H9 (cell line): ENCODE results near the gene FDX2. TPM values are rescaled to one million over a fixed set of nuclear protein-coding genes. Genes with fewer than 3 reads are reported as not detected.

Experiments
- DNase-seq: peaks from one replicate; pipeline ENCODE4 v3.0.0-alpha.2; 2017
- H2AFZ ChIP-seq: one replicate; pipeline ENCODE4 v1.6.1; 2013; ENCODE audit warnings: mild to moderate bottlenecking, low read length, control low read depth, moderate library complexity
- H2AK5ac ChIP-seq: 2 replicates; pipeline ENCODE4 v1.6.1; 2013; ENCODE audit warnings: low read length, control low read depth, mixed read lengths; ENCODE audit not compliant: insufficient read length
- H2BK120ac ChIP-seq: one replicate; pipeline ENCODE4 v1.6.1; 2013; ENCODE audit warnings: low read depth, mild to moderate bottlenecking, low read length, control low read depth, inconsistent platforms; ENCODE audit not compliant: poor library complexity, severe bottlenecking
- H2BK12ac ChIP-seq: 2 replicates; pipeline ENCODE4 v1.6.1; 2013; ENCODE audit warnings: low read length, control low read depth, mixed read lengths, low read depth; ENCODE audit not compliant: insufficient read length
- H2BK15ac ChIP-seq: 2 replicates; pipeline ENCODE4 v1.6.1; 2013; ENCODE audit warnings: low read depth, low read length, control low read depth
- H2BK20ac ChIP-seq: one replicate; pipeline ENCODE4 v1.6.1; 2013; ENCODE audit warnings: low read depth, mild to moderate bottlenecking, low read length, control low read depth, inconsistent platforms; ENCODE audit not compliant: poor library complexity, severe bottlenecking
- H2BK5ac ChIP-seq: 2 replicates; pipeline ENCODE4 v1.6.1; 2013; ENCODE audit warnings: low read length, control low read depth, mixed read lengths; ENCODE audit not compliant: insufficient read length
- H3K14ac ChIP-seq: 2 replicates; pipeline ENCODE4 v1.6.1; 2013; ENCODE audit warnings: low read length, control low read depth; ENCODE audit not compliant: insufficient read depth
- H3K18ac ChIP-seq: 2 replicates; pipeline ENCODE4 v1.6.1; 2013; ENCODE audit warnings: low read depth, mild to moderate bottlenecking, mixed read lengths, low read length, control low read depth; ENCODE audit not compliant: insufficient read length
- H3K23ac ChIP-seq: 2 replicates; pipeline ENCODE4 v1.6.1; 2013; ENCODE audit warnings: low read length, control low read depth, mixed read lengths, low read depth; ENCODE audit not compliant: insufficient read length
- H3K23me2 ChIP-seq: 2 replicates; pipeline ENCODE4 v1.6.1; 2013; ENCODE audit warnings: low read depth, mild to moderate bottlenecking, mixed read lengths, low read length, control low read depth; ENCODE audit not compliant: insufficient read length, poor library complexity, severe bottlenecking
- H3K27ac ChIP-seq: 2 replicates; pipeline ENCODE4 v1.5.1; 2013; ENCODE audit warnings: low read length, control low read depth, mixed read lengths, low read depth; ENCODE audit not compliant: insufficient read length
- H3K27me3 ChIP-seq: 2 replicates; pipeline ENCODE4 v1.6.1; 2013; ENCODE audit warnings: low read length, control low read depth, inconsistent platforms; ENCODE audit not compliant: insufficient read depth
- H3K4ac ChIP-seq: 2 replicates; pipeline ENCODE4 v1.6.1; 2013; ENCODE audit warnings: low read depth, mild to moderate bottlenecking, control low read depth, inconsistent platforms, low read length, moderate library complexity
- H3K4me1 ChIP-seq: 2 replicates; pipeline ENCODE4 v1.6.1; 2013; ENCODE audit warnings: low read length, control low read depth, inconsistent platforms; ENCODE audit not compliant: insufficient read depth
- H3K4me2 ChIP-seq: 2 replicates; pipeline ENCODE4 v1.6.1; 2013; ENCODE audit warnings: low read length, control low read depth, mixed read lengths; ENCODE audit not compliant: insufficient read length, insufficient read depth
- H3K56ac ChIP-seq: 2 replicates; pipeline ENCODE4 v1.6.1; 2013; ENCODE audit warnings: low read depth, mild to moderate bottlenecking, mixed read lengths, low read length, control low read depth; ENCODE audit not compliant: insufficient read length
- H3K79me1 ChIP-seq: 2 replicates; pipeline ENCODE4 v1.6.1; 2013; ENCODE audit warnings: low read depth, mild to moderate bottlenecking, moderate library complexity, low read length, control low read depth, inconsistent platforms; ENCODE audit not compliant: insufficient read depth, poor library complexity, severe bottlenecking
- H3K79me2 ChIP-seq: 2 replicates; pipeline ENCODE4 v1.6.1; 2013; ENCODE audit warnings: low read length, control low read depth, inconsistent platforms; ENCODE audit not compliant: insufficient read depth
- H3K9ac ChIP-seq: 2 replicates; pipeline ENCODE4 v1.6.1; 2013; ENCODE audit warnings: low read length, control low read depth, mixed read lengths; ENCODE audit not compliant: insufficient read length; ENCODE audit errors: extremely low read depth
- H3K9me3 ChIP-seq: one replicate; pipeline ENCODE4 v1.6.1; 2013; ENCODE audit warnings: low read depth, low read length, inconsistent platforms; ENCODE audit not compliant: control insufficient read depth
- H3T11ph ChIP-seq: one replicate; pipeline ENCODE4 v1.6.1; 2013; ENCODE audit warnings: mild to moderate bottlenecking, low read length, control low read depth, inconsistent platforms
- H4K20me1 ChIP-seq: one replicate; pipeline ENCODE4 v1.6.1; 2013; ENCODE audit not compliant: control insufficient read depth, insufficient read length, insufficient read depth
- H4K5ac ChIP-seq: 2 replicates; pipeline ENCODE4 v1.6.1; 2013; ENCODE audit warnings: low read depth, mild to moderate bottlenecking, mixed read lengths, low read length, control low read depth; ENCODE audit not compliant: insufficient read length
- H4K8ac ChIP-seq: replicated peaks from 2 replicates; pipeline ENCODE4 v1.6.1; 2013; ENCODE audit warnings: low read length, control low read depth, mixed read lengths, low read depth; ENCODE audit not compliant: insufficient read length
- H4K91ac ChIP-seq: 2 replicates; pipeline ENCODE4 v1.6.1; 2013; ENCODE audit warnings: low read depth, mild to moderate bottlenecking, moderate library complexity, mixed read lengths, low read length, control low read depth; ENCODE audit not compliant: insufficient read length
- H3K27ac Mint-ChIP-seq, 3 experiments: 2 replicates in 2 of 3; 3 replicates in 1 of 3; pipeline ENCODE4 v1.8.0; 2020 to 2021; ENCODE audit warnings: mixed read lengths in 3 of 3, mild to moderate bottlenecking in 1 of 3, moderate library complexity in 1 of 3
- H3K27me3 Mint-ChIP-seq: 2 replicates; pipeline ENCODE4 v1.8.0; 2021; ENCODE audit warnings: low read depth, mild to moderate bottlenecking, moderate library complexity, mixed read lengths
- H3K36me3 Mint-ChIP-seq, 3 experiments: 2 replicates in 2 of 3; 3 replicates in 1 of 3; pipeline ENCODE4 v1.8.0; 2020 to 2021; ENCODE audit warnings: low read depth in 3 of 3, mixed read lengths in 3 of 3; ENCODE audit not compliant: insufficient read depth in 1 of 3
- H3K4me1 Mint-ChIP-seq, 2 experiments: 2 replicates each; pipeline ENCODE4 v1.8.0; 2020; ENCODE audit warnings: mixed read lengths in 2 of 2
- H3K4me3 Mint-ChIP-seq, 2 experiments: 2 replicates in 1 of 2; 3 replicates in 1 of 2; pipeline ENCODE4 v1.8.0; 2020 to 2021; ENCODE audit warnings: mild to moderate bottlenecking in 2 of 2, mixed read lengths in 2 of 2, moderate library complexity in 1 of 2
- H3K9me3 Mint-ChIP-seq, 2 experiments: 2 replicates in 1 of 2; 3 replicates in 1 of 2; pipeline ENCODE4 v1.8.0; 2020; ENCODE audit warnings: mild to moderate bottlenecking in 2 of 2, mixed read lengths in 2 of 2, moderate library complexity in 1 of 2
- CTCF ChIP-seq: fragments of 200-600 bp; sonication (generic); conservative IDR thresholded peaks from 3 replicates; pipeline ENCODE4 v1.8.0; 2021; ENCODE audit warnings: antibody characterized with exemption, mild to moderate bottlenecking
- WGBS: extraction: QIAGEN DNeasy Blood & Tissue Kit; methylation state at CpG from one replicate; pipeline ENCODE4 v1.1.7; 2013; ENCODE audit warnings: missing lambda C conversion rate, low lambda C conversion rate, mixed read lengths; ENCODE audit not compliant: insufficient read length; ENCODE audit errors: extremely low coverage; 5-methylcytosine and 5-hydroxymethylcytosine counted together
- total RNA-seq: library from RNA; stranded (reverse); gene quantifications from 2 replicates; pipeline ENCODE4 v1.2.1, GENCODE V29; 2021

FDX2 gene
- total RNA-seq, 1 experiment from 2014 or later = 27.7 TPM

- no peak for TF ChIP-seq CTCF
- H2BK12ac ChIP-seq = no peak overlapping the region
- peaks cover 22 to 63% (median 52%) of the 10 kb centered on the region in 3 experiments for H3K36me3 Mint-ChIP-seq
- no peak overlapping the region for H3K27ac ChIP-seq
- no peak overlapping the region for H4K91ac ChIP-seq
- H3K79me2 ChIP-seq = no peaks in the 10 kb centered on the region
- no peaks in the 10 kb centered on the region for H3K4me1 ChIP-seq
- no peaks in the 10 kb centered on the region for H3K9me3 Mint-ChIP-seq
- no peak overlapping the region for H3K18ac ChIP-seq
- H3K9ac ChIP-seq = no peak overlapping the region
- H3K56ac ChIP-seq = no peak overlapping the region
- no peaks in the 10 kb centered on the region for H3K4me1 Mint-ChIP-seq
- H3K4me3 Mint-ChIP-seq = no peak overlapping the region
- H2BK5ac ChIP-seq = no peak overlapping the region
- no peaks in the 10 kb centered on the region for H3K27me3 ChIP-seq
- H3T11ph ChIP-seq = no peak overlapping the region
- no peak overlapping the region for H3K14ac ChIP-seq
- H2BK20ac ChIP-seq = no peak overlapping the region
- H2AK5ac ChIP-seq = no peak overlapping the region
- no peak overlapping the region for H3K4me2 ChIP-seq
- no peak overlapping the region for H3K23ac ChIP-seq
- DNase-seq = no peak
- no peaks in the 10 kb centered on the region for H3K23me2 ChIP-seq
- H3K79me1 ChIP-seq = no peaks in the 10 kb centered on the region
- H2AFZ ChIP-seq = no peak overlapping the region
- no peak overlapping the region for H3K4ac ChIP-seq
- WGBS = no CpG with 5 or more reads among the region's 19 CpGs
- no peaks in the 10 kb centered on the region for H3K9me3 ChIP-seq
- no peak overlapping the region for H2BK120ac ChIP-seq
- H2BK15ac ChIP-seq = no peak overlapping the region
- H4K8ac ChIP-seq = no peak overlapping the region
- no peaks in the 10 kb centered on the region; the same call in 1 of the 2 replicates for H3K27me3 Mint-ChIP-seq
- no peaks in the 10 kb centered on the region for H4K20me1 ChIP-seq
- no peak overlapping the region for H3K27ac Mint-ChIP-seq
- no peak overlapping the region for H4K5ac ChIP-seq
These were observed 48.8 kb upstream of the FDX2 start for GRCh38 chr19:10364644-10365043.
